Pancreas (tissue), 10 donors: ENCODE measurements around the gene FBXO38. TPM values are rescaled to one million over a fixed set of nuclear protein-coding genes. Genes with fewer than 3 reads are reported as not detected.

Experiments
- ATAC-seq, 4 donors: fragments of 200-7000 bp; cut with Tn5 transposase; one replicate each; pipeline versions ENCODE4 v1.8.0 to v1.9.1; 2020; ENCODE audit warnings: mild to moderate bottlenecking in 4 of 4, moderate library complexity in 4 of 4
- DNase-seq, 6 donors: peaks; one replicate each; pipeline ENCODE4 v3.0.0-alpha.2; 2020
- FAIRE-seq: peaks from 2 replicates; lab custom pipeline; 2012; peaks lifted over from hg19 to GRCh38; lab: Jason Lieb, UNC
- H3K27ac ChIP-seq, 4 donors: fragments of 200-600 bp; sonication (generic); 1 replicate in 3 of 4; 2 replicates in 1 of 4; pipeline versions ENCODE4 v1.5.0 to v1.8.0; 2020
- H3K27me3 ChIP-seq, 4 donors: fragments of 200-600 bp; one replicate each; pipeline ENCODE4 v1.8.0; 2021
- H3K36me3 ChIP-seq, 3 donors: fragments of 200-600 bp; sonication (generic) in 1 of 3; one replicate each; pipeline versions ENCODE4 v1.5.0 to v1.8.0; 2020 to 2021
- H3K4me1 ChIP-seq, 3 donors: fragments of 200-600 bp; one replicate each; pipeline ENCODE4 v1.8.0; 2021
- H3K4me3 ChIP-seq, 4 donors: fragments of 200-600 bp; sonication (generic) in 2 of 4; one replicate each; pipeline versions ENCODE4 v1.5.0 to v1.8.0; 2020 to 2021
- H3K9me3 ChIP-seq, 4 donors: fragments of 200-600 bp; one replicate each; pipeline ENCODE4 v1.8.0; 2021
- CTCF ChIP-seq, 4 donors: fragments of 200-600 bp; sonication (generic) in 3 of 4; IDR thresholded peaks; one replicate each; pipeline versions ENCODE4 v1.5.0 to v1.8.0; 2021; ENCODE audit warnings: antibody characterized with exemption in 4 of 4
- WGBS, 2 donors: extraction: QIAGEN DNeasy Blood & Tissue Kit; methylation state at CpG; one replicate each; pipeline ENCODE4 v1.1.7; 2013; 5-methylcytosine and 5-hydroxymethylcytosine counted together
- intact Hi-C, 3 donors: fragments of 100-400 bp; cut with DNase I; formaldehyde crosslinking; loops; one replicate each; pipeline versions ENCODE4 v1.11.1 to v1.14.2; 2022
- polyA plus RNA-seq, 2 donors: library from polyadenylated mRNA; stranded (reverse); fragments of 200-250 nt; gene quantifications; one replicate each; pipeline ENCODE4 v1.2.3, GENCODE V29; 2013
- total RNA-seq, 6 donors: library from RNA; stranded (reverse); fragmentation: NEBNext Ultra II Directional in 4 of 6; extraction: Animal tissue kit (Norgen Biotek cat#: 25700) in 4 of 6; gene quantifications; one replicate each; pipeline versions ENCODE4 v1.2.1 to v1.2.4, GENCODE V29; 2021 to 2023
- donor health status: healthy with polysubstance abuse.
- donor health status: DM: no; HTN: no; CAD: no; lungs with moderate emphysema.
- donor health status: DM: no; HTN: no; CAD: no.
- donor health status: control.
- donor health status: control.
- donor health status: Bipolar disorder and iron deficiency.
- donor health status: DM: yes; HTN: yes; CAD: no.
- donor health status: DM: no; HTN: no; CAD: no.
- donor health status: DM: no; HTN: no; CAD: no.
- donor health status: DM: yes; HTN: yes; CAD: no.

FBXO38 gene
- total and polyA plus RNA-seq, 8 donors: 7.0 to 24.3 (median 15.7) TPM

DNA sequence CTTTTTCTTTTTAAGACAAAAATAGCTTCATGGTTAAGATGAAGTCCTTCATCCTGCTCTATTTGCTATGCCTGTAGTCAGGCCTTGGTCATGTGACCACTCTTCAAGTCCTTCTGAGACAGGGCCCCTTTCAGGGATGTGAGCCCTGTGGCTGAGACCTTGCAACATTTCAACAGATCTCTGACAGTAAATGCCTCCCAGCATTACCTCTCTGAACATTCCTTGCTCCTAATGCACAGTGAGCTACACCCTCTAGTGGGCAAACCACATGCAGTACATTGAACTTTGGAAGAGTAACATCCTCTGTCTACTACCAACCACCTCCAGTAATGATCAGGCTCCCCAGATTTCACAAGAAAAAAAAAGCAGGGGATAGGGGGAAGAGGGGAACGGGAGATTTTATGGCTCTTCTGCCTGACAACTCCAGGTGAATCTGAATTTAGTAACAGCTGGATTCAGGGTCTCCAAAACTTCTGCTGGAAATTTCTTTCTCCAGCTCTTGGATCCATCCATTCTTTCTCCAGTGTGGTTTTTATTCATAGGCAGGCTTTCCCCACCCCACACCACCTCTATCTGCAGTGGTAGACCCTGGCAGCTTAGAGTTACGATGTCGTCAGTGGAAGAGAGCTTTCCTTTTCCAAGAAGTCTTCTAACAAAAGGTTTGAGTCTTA, 8.9 kb upstream of the FBXO38 start:
- H3K27me3 ChIP-seq: no peaks in the 10 kb centered on the region
- no peak overlapping the region for H3K4me3 ChIP-seq
- H3K9me3 ChIP-seq: no peaks in the 10 kb centered on the region
- H3K27ac ChIP-seq: no peak overlapping the region
- H3K4me1 ChIP-seq: no peaks in the 10 kb centered on the region
- no peaks in the 10 kb centered on the region for H3K36me3 ChIP-seq
- ATAC-seq (peak; percentile 84 to 97 (median 92)), FAIRE-seq (no peak), DNase-seq (peak in 2 of 6 donors; percentile 9 to 41)
- intact Hi-C loops: no loop called here
- TF ChIP-seq CTCF (IDR thresholded peaks at IDR 0.05): peak; percentile 25 to 55 (median 45)
- WGBS, 2 donors: 58 to 75% methylated on average over 3 of the region's 3 CpGs

DNA sequence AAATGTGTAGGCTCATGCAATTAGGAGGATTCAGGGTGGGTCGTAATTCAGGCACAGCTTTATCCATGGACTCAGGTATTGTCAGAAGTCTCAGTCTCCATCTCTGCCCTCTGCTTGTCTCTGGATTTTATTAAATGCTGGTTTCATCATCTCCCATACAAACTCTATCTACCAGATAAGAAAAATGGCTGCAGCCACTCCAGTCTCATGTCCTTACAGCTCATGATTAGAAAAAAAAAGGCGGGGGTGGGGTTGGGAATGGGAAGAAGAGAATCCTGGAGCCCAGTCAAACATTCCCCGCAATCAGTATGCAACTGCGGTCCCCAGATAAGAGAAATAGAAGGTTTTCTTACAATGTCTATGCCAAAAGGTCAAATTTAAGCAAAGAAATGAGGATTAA, 7.6 kb upstream of the FBXO38 start:
- no peak for ATAC-seq
- H3K27ac ChIP-seq: no peak overlapping the region
- no peaks in the 10 kb centered on the region for H3K36me3 ChIP-seq
- intact Hi-C loops: no loop called here
- H3K9me3 ChIP-seq: no peaks in the 10 kb centered on the region
- H3K27me3 ChIP-seq: no peaks in the 10 kb centered on the region
- H3K4me3 ChIP-seq: no peak overlapping the region
- no peak for FAIRE-seq
- DNase-seq: no peak
- WGBS, 2 donors: 70 to 77% methylated on average over 4 of the region's 4 CpGs
- no peaks in the 10 kb centered on the region for H3K4me1 ChIP-seq
- no peak for TF ChIP-seq CTCF (IDR thresholded peaks at IDR 0.05)

GRCh38 chr5:148378670-148379069, 5.1 kb upstream of the FBXO38 start:
- DNase-seq: no peak
- H3K27ac ChIP-seq: no peak overlapping the region
- H3K36me3 ChIP-seq: no peaks in the 10 kb centered on the region
- 95 to 100% methylated on average over 3 of the region's 3 CpGs for WGBS, 2 donors
- no peak for FAIRE-seq
- no peak for TF ChIP-seq CTCF (IDR thresholded peaks at IDR 0.05)
- no peak overlapping the region for H3K4me3 ChIP-seq
- no peak for ATAC-seq
- H3K27me3 ChIP-seq: no peaks in the 10 kb centered on the region
- no peaks in the 10 kb centered on the region for H3K9me3 ChIP-seq
- no peaks in the 10 kb centered on the region for H3K4me1 ChIP-seq
- intact Hi-C loops: no loop called here

GRCh38 chr5:148379340-148379739, 4.4 kb upstream of the FBXO38 start:
- no peaks in the 10 kb centered on the region for H3K27me3 ChIP-seq
- no peak overlapping the region for H3K4me3 ChIP-seq
- DNase-seq: no peak
- H3K9me3 ChIP-seq: no peaks in the 10 kb centered on the region
- H3K36me3 ChIP-seq: no peaks in the 10 kb centered on the region
- no peak overlapping the region for H3K27ac ChIP-seq
- no peak for ATAC-seq
- no peak for TF ChIP-seq CTCF (IDR thresholded peaks at IDR 0.05)
- intact Hi-C loops: no loop called here
- H3K4me1 ChIP-seq: no peaks in the 10 kb centered on the region
- FAIRE-seq: no peak

DNA sequence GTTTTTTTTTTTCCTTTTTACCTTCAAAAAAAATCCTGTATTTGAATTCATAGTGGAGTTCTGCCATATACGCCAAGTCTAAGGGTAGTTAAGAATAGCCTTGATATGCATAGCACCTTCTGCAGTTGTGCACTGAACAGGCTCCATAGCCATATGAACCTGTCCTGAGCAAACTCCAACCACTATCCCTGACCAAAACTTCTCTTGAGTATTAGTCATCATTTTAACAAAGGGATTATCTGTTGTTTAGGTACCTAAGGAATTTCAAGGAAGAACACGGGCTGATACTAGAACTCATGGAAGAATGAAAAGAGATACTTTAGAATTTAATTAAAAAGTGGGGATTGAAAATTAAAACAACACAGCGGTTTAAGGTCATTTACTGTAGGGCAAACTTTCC, 1.9 kb upstream of the FBXO38 start:
- ATAC-seq: no peak
- 89 to 96% methylated on average over 3 of the region's 3 CpGs for WGBS, 2 donors
- Histone ChIP-seq H3K9me3 (no peaks in the 10 kb centered on the region), H3K4me1 (peaks cover 10 to 16% (median 13%) of the 10 kb centered on the region in 3 donors), H3K4me3 (no peak overlapping the region), H3K27ac (no peak overlapping the region), H3K36me3 (no peaks in the 10 kb centered on the region), H3K27me3 (no peaks in the 10 kb centered on the region)
- TF ChIP-seq CTCF (IDR thresholded peaks at IDR 0.05): no peak
- intact Hi-C loops: no loop called here
- no peak for FAIRE-seq
- DNase-seq: no peak
